DOHH2 (cell line): ENCODE data around the gene ABHD18.
"Not testable (repeated sequence)": the region's sequence is repeated elsewhere in the genome, so short reads cannot be mapped to it uniquely, and the experiment has no call there.

ENCODE experiments used
- H3F3A ChIP-seq: fragments of 200-600 bp; sonication (generic), shearing (Covaris generic); 2 replicates; pipeline ENCODE4 v1.6.0; 2016; ENCODE audit warnings: antibody characterized with exemption, mild to moderate bottlenecking; ENCODE audit not compliant: control insufficient read depth, insufficient read depth
- H3K27ac ChIP-seq: fragments of 200-600 bp; sonication (generic); 2 replicates; pipeline ENCODE4 v1.5.1; 2014; ENCODE audit warnings: low read depth, mild to moderate bottlenecking, low read length, moderate library complexity
- H3K27me3 ChIP-seq: fragments of 200-600 bp; sonication (generic); 2 replicates; pipeline ENCODE4 v1.6.1; 2014; ENCODE audit warnings: mild to moderate bottlenecking, low read length, mixed read lengths; ENCODE audit not compliant: control insufficient read depth
- H3K36me3 ChIP-seq: fragments of 200-600 bp; sonication (generic); 2 replicates; pipeline ENCODE4 v1.6.1; 2014; ENCODE audit warnings: mild to moderate bottlenecking, low read length, moderate library complexity, mixed read lengths; ENCODE audit not compliant: control insufficient read depth
- H3K4me1 ChIP-seq: fragments of 200-600 bp; sonication (generic); 2 replicates; pipeline ENCODE4 v1.6.1; 2014; ENCODE audit warnings: mild to moderate bottlenecking, low read length, mixed read lengths; ENCODE audit not compliant: control insufficient read depth
- H3K4me2 ChIP-seq: fragments of 200-600 bp; sonication (generic); 2 replicates; pipeline ENCODE4 v1.6.0; 2014; ENCODE audit warnings: mild to moderate bottlenecking, low read length, moderate library complexity
- H3K4me3 ChIP-seq: fragments of 200-600 bp; sonication (generic); 2 replicates; pipeline ENCODE4 v1.5.1; 2014; ENCODE audit warnings: mild to moderate bottlenecking, low read length, mixed read lengths
- H3K79me2 ChIP-seq: fragments of 200-600 bp; sonication (generic); 2 replicates; pipeline ENCODE4 v1.6.1; 2014; ENCODE audit warnings: mild to moderate bottlenecking, low read length, mixed read lengths; ENCODE audit not compliant: control insufficient read depth
- H3K9me2 ChIP-seq: fragments of 200-600 bp; sonication (generic); replicated peaks from 2 replicates; pipeline ENCODE4 v1.6.1; 2014; ENCODE audit warnings: mild to moderate bottlenecking, low read length, mixed read lengths; ENCODE audit not compliant: control insufficient read depth
- H3K9me3 ChIP-seq: fragments of 200-600 bp; sonication (generic); 2 replicates; pipeline ENCODE4 v1.6.1; 2014; ENCODE audit warnings: antibody characterized with exemption, low read length, mixed read lengths; ENCODE audit not compliant: control insufficient read depth, insufficient read depth
- H4K20me1 ChIP-seq: fragments of 200-600 bp; sonication (generic); 2 replicates; pipeline ENCODE4 v1.6.0; 2014; ENCODE audit warnings: low read depth, mild to moderate bottlenecking, antibody characterized with exemption, low read length, moderate library complexity; ENCODE audit not compliant: control insufficient read depth, insufficient read depth
- CTCF ChIP-seq: fragments of 200-600 bp; sonication (generic); IDR thresholded peaks from one replicate; pipeline ENCODE4 v1.5.1; 2014; ENCODE audit warnings: antibody characterized with exemption, mild to moderate bottlenecking, low read depth, low read length; ENCODE audit not compliant: poor library complexity, severe bottlenecking
- EZH2phosphoT487 ChIP-seq: fragments of 200-600 bp; sonication (generic); IDR thresholded peaks from 2 replicates; pipeline ENCODE4 v1.6.1; 2017; ENCODE audit warnings: borderline replicate concordance, mild to moderate bottlenecking, antibody characterized with exemption, low read length, moderate library complexity, mixed read lengths

The ABHD18 gene

GRCh38 chr4:128025319-128025718 lies 60.1 kb downstream of the ABHD18 start:
- no peak overlapping the region for H3K4me2 ChIP-seq
- TF ChIP-seq EZH2phosphoT487, result no peak
- TF ChIP-seq CTCF, result no peak
- no peaks in the 10 kb centered on the region for H3K9me3 ChIP-seq
- no peaks in the 10 kb centered on the region for H3F3A ChIP-seq
- no peaks in the 10 kb centered on the region for H4K20me1 ChIP-seq
- no peaks in the 10 kb centered on the region for H3K4me1 ChIP-seq
- no peaks in the 10 kb centered on the region for H3K27me3 ChIP-seq
- peaks cover 21% of the 10 kb centered on the region for H3K36me3 ChIP-seq
- H3K9me2 ChIP-seq, result no peaks in the 10 kb centered on the region
- H3K4me3 ChIP-seq, result no peak overlapping the region
- no peaks in the 10 kb centered on the region for H3K79me2 ChIP-seq
- H3K27ac ChIP-seq, result no peak overlapping the region

- H3K79me2 ChIP-seq, result no peaks in the 10 kb centered on the region
- H3K27me3 ChIP-seq, result no peaks in the 10 kb centered on the region
- H3K9me3 ChIP-seq, result no peaks in the 10 kb centered on the region
- no peaks in the 10 kb centered on the region for H3K9me2 ChIP-seq
- no peaks in the 10 kb centered on the region for H3F3A ChIP-seq
- no peak for TF ChIP-seq EZH2phosphoT487
- no peak for TF ChIP-seq CTCF
- no peak overlapping the region for H3K4me3 ChIP-seq
- H3K27ac ChIP-seq, result no peak overlapping the region
- no peaks in the 10 kb centered on the region for H4K20me1 ChIP-seq
- peaks cover 13% of the 10 kb centered on the region for H3K36me3 ChIP-seq
- no peaks in the 10 kb centered on the region for H3K4me1 ChIP-seq
- H3K4me2 ChIP-seq, result no peak overlapping the region
Observed at GRCh38 chr4:128029907-128030306, 64.7 kb downstream of the ABHD18 start.

- Histone ChIP-seq H3K4me2 (no peak overlapping the region), H3K27ac (no peak overlapping the region), H3K9me3 (no peaks in the 10 kb centered on the region), H3K4me1 (no peaks in the 10 kb centered on the region), H3K4me3 (no peak overlapping the region), H3K27me3 (no peaks in the 10 kb centered on the region), H3K36me3 (peaks cover 11% of the 10 kb centered on the region), H3K9me2 (no peaks in the 10 kb centered on the region), H3K79me2 (no peaks in the 10 kb centered on the region), H3F3A (no peaks in the 10 kb centered on the region), H4K20me1 (no peaks in the 10 kb centered on the region)
- no peak for TF ChIP-seq EZH2phosphoT487
- TF ChIP-seq CTCF, result no peak
Observed at GRCh38 chr4:128031756-128032384, 66.7 kb downstream of the ABHD18 start.

- no peaks in the 10 kb centered on the region for H3K9me2 ChIP-seq
- no peaks in the 10 kb centered on the region for H3F3A ChIP-seq
- no peaks in the 10 kb centered on the region for H4K20me1 ChIP-seq
- TF ChIP-seq CTCF, result no peak
- H3K36me3 ChIP-seq, result no peaks in the 10 kb centered on the region
- no peak overlapping the region for H3K4me2 ChIP-seq
- no peak overlapping the region for H3K27ac ChIP-seq
- no peaks in the 10 kb centered on the region for H3K27me3 ChIP-seq
- no peak overlapping the region for H3K4me3 ChIP-seq
- no peaks in the 10 kb centered on the region for H3K9me3 ChIP-seq
- H3K79me2 ChIP-seq, result no peaks in the 10 kb centered on the region
- no peaks in the 10 kb centered on the region for H3K4me1 ChIP-seq
Observed at GRCh38 chr4:128039568-128039967, 74.4 kb downstream of the ABHD18 start.

DNA sequence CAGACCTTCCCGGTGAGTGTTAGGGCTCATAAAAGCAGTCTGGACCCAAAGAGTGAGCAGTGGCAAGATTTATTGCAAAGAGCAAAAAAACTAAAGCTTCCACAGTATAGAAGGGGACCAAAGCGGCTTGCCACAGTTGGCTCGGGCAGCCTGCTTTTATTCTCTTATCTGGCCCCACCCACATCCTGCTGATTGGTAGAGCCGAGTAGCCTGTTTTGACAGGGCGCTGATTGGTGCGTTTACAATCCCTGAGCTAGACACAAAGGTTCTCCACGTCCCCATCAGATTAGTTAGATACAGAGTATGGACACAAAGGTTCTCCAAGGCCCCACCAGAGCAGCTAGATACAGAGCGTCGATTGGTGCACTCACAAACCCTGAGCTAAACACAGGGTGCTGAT lies 81.8 kb downstream of the ABHD18 start:
- H3K36me3 ChIP-seq, H3K27me3 ChIP-seq, H3K9me2 ChIP-seq, H3K27ac ChIP-seq, H3K79me2 ChIP-seq, H4K20me1 ChIP-seq, H3K4me3 ChIP-seq, H3F3A ChIP-seq, H3K9me3 ChIP-seq, H3K4me2 ChIP-seq, H3K4me1 ChIP-seq: not testable (repeated sequence)
